ENCODE results near the gene ATG16L2.

DNA sequence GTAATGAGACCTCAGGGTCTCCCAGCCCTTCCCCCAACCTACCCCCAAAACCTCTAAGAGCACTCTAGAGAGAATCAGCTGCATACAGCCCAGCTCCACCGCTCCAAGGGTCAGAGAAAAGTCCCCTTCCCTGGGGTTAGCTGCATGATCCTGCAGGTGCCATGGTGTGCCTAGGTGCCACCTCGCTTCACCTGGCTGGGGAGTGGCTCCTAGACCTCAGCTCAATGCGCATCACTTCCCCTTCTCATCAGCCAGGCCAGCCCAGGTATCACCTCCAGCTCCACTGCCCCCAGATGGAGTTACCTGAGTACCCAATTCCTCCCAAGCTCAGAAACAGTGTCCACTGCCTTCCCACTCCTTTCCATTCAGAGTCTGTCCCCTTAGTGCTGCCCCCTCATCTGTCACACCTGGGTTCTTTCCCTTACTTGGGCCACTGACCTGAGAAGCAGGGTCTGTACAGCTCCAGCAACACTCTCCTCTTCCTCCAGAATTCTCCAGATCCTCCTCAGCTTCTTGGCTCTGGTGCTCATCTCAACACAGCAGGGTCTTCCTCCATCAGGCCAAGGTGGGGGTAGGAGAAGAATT lies 21.7 kb upstream of the ATG16L2 start:
- TF ChIP-seq, protein P1, sequence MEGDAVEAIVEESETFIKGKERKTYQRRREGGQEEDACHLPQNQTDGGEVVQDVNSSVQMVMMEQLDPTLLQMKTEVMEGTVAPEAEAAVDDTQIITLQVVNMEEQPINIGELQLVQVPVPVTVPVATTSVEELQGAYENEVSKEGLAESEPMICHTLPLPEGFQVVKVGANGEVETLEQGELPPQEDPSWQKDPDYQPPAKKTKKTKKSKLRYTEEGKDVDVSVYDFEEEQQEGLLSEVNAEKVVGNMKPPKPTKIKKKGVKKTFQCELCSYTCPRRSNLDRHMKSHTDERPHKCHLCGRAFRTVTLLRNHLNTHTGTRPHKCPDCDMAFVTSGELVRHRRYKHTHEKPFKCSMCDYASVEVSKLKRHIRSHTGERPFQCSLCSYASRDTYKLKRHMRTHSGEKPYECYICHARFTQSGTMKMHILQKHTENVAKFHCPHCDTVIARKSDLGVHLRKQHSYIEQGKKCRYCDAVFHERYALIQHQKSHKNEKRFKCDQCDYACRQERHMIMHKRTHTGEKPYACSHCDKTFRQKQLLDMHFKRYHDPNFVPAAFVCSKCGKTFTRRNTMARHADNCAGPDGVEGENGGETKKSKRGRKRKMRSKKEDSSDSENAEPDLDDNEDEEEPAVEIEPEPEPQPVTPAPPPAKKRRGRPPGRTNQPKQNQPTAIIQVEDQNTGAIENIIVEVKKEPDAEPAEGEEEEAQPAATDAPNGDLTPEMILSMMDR (conservative IDR thresholded peaks at IDR 0.05 in 1 of 2, IDR thresholded peaks at IDR 0.05 in 1 of 2; ENCODE audit: extremely low read depth in 1 of 2, insufficient read depth in 1 of 2, low read depth in 1 of 2, low read length in 2 of 2), result no peak
- no peak for TF ChIP-seq EZH2 (IDR thresholded peaks at IDR 0.05; ENCODE audit: borderline replicate concordance, low read length)
